COLO668 (cell line): Measurements from ENCODE around the gene LHFPL2.
"Not testable (repeated sequence)": the region's sequence is repeated elsewhere in the genome, so short reads cannot be mapped to it uniquely, and the experiment has no call there.

ENCODE experiments used
- DNase-seq: peaks from one replicate; lab custom pipeline; 2025; ENCODE audit not compliant: unreplicated experiment; lab: John Stamatoyannopoulos, UW

LHFPL2 gene

GRCh38 chr5:78648359-78649210 lies at the start of gene LHFPL2:
Gene LHFPL2 (minus strand): TSS chr5:78648772. CDS start chr5:78510213, 138,559 bp downstream.
- DNase-seq: peak; percentile 71

DNA sequence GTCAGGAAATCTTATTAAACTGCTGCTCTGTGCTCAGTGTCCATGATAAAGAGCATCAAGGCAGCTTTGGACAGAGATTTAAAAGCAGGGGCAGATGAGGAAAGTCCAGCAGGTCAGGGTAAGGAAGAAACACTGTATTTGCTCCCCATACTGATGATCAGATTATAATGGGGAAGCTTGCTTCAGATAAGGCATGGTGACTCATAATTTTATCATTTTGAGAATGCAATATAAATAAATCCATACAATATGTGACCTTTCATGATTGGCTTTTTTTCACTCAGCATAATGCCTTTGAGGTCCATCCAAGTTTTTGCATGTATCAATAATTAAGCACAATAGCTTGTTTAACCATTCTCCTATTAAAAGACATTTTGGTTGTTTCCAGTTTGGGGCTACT lies 48.1 kb upstream of the LHFPL2 start:
- no peak for DNase-seq

DNA sequence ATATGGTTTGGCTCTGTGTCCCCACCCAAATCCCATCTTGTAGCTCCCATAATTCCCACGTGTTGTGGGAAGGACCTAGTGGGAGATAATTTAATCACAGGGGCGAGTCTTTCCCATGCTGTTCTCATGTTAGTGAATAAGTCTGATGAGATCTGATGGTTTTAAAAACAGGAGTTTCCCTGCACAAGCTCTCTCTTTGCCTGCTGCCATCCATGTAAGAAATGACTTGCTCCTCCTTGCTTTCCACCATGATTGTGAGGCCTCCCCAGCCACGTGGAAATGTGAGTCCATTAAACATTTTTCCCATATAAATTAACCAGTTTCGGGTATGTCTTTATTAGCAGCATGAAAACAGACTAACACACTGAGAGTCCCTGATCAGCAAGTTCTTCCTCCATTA lies 47.5 kb upstream of the LHFPL2 start:
- not testable (repeated sequence) for DNase-seq

DNA sequence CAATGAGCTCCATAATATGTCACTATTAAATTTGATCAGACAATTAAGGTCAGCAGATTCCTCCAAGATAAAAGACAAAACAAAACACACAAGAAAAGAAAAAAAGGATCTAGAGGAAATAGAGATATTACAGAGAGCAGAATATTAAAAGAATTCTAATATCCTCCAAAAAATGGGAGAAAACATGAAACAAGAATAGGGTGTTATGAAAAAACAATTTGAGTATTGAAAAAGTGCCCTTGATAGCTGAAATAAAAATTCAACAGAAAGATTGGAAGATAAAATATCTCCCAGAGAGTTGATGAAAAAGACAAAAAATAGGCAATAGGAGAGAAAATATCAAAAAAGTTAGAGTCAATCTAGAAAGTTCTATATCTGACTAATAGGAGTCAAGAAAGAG lies 44.8 kb upstream of the LHFPL2 start:
- DNase-seq: no peak

- DNase-seq: peak; percentile 11
Measured at GRCh38 chr5:78691084-78691960, 42.8 kb upstream of the LHFPL2 start.

GRCh38 chr5:78690253-78690972 lies 41.8 kb upstream of the LHFPL2 start:
- no peak for DNase-seq

DNA sequence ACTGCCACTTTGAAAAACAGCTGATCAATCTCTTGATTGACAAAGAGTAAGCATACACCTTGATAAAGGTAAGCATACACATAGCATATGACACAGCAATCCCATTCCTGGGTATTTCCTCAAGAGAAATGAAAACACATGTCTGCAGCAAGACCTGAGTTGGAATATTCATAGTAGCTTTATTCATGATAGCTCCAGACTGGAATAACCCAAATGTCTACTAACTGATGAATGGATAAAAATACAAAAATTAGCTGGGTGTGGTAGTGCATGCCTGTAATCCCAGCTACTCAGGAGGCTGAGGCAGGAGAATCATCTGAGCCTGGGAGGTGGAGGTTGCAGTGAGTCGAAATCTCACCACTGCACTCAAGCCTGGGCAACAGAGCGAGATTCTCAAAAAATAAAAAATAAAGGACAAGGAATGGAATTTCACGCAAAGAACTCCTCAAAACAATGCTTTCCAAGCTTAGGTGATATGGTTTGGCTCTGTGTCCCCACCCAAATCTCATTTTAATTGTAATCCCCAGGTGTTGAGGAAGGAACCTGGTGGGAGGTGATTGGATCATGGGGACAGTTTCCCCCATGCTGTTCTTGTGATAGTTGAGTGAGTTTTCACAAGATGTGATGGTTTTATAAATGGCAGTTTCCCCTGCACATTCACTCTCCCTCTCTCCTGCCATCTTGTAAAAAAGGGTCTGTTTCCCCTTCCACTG lies 41.1 kb upstream of the LHFPL2 start:
- DNase-seq: no peak

- not testable (repeated sequence) for DNase-seq
Measured at GRCh38 chr5:78687514-78687913, 38.9 kb upstream of the LHFPL2 start.

- not testable (repeated sequence) for DNase-seq
Measured at GRCh38 chr5:78683905-78684304, 35.3 kb upstream of the LHFPL2 start.

GRCh38 chr5:78679905-78680304 lies 31.3 kb upstream of the LHFPL2 start:
- DNase-seq: no peak

GRCh38 chr5:78677777-78678668 lies 29.5 kb upstream of the LHFPL2 start:
- DNase-seq: no peak

DNA sequence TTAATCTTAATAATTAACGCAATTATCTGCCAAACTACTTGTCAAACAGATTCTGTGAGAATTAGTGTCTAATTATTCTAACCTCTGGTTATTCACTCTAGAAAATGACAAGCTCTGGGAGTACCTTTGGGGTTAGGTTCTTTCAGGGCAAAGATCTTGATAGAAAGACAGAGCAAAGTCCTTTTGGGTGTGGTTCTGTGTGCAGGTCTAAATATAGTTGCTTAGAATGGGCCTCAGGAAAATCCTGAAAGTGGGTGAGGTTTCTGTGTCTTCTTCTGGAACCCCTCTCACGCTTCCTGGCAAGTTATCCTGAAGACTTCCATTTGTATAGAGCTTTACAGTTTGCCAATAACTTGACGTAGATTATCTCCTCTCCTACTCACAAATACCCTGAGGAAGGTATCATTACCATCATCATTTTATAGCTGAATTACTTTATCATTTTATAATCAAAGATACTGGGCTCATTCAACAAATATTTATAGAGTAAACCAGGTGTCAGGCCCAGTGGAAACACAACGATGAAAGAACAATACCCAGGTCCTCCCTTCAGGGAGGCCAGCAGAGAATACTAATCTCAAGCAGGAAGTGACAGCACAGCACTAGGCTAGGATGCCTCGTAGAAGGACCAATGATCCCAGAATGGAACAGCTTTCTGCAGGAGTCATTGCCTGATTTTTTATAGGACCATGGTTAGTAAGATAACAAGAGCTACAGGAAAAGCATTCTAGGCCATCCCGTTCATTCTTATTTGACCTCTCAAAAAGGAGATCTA lies 27.6 kb upstream of the LHFPL2 start:
- DNase-seq: no peak

- DNase-seq: not testable (repeated sequence)
Measured at GRCh38 chr5:78673827-78674226, 25.3 kb upstream of the LHFPL2 start.

GRCh38 chr5:78672154-78672553 lies 23.6 kb upstream of the LHFPL2 start:
- no peak for DNase-seq

GRCh38 chr5:78671609-78672008 lies 23.0 kb upstream of the LHFPL2 start:
- DNase-seq: no peak

DNA sequence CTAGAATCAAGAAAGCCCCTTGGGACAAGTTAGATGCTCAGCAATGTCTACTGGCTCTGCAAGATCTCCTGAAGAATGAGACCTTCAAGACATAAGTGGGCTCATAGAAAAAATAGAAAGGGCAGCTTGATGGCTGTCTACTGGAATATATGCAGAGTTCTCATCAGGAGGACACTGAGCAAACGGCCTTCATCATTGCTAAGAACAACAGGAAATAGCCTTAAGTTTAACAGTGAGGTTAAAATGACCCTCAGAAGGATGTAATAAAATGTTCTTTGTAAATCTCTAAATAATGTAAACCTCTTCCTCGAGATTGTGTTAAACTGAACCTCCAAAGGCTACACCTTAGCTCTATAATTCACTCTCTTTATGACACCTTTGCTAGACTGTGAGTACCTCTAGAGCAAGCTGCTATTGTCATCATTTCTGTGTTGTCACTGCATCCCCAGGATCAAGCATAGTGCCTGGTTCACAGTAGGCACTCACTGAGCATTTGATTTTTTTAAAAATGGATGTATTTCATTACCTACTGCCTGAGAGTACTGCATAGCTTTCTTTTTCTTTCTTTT lies 22.2 kb upstream of the LHFPL2 start:
- no peak for DNase-seq

GRCh38 chr5:78669331-78669730 lies 20.8 kb upstream of the LHFPL2 start:
- no peak for DNase-seq

- DNase-seq: no peak
Measured at GRCh38 chr5:78667461-78668103, 19.0 kb upstream of the LHFPL2 start.
